GM18858 (cell line): ENCODE results near the gene IDUA.
"Not testable (repeated sequence)": the region's sequence is repeated elsewhere in the genome, so short reads cannot be mapped to it uniquely, and the experiment has no call there.

Source experiments
- ATAC-seq: cut with Tn5 transposase; IDR thresholded peaks from one replicate; pipeline ENCODE4 v1.9.1; 2021; ENCODE audit not compliant: unreplicated experiment

The IDUA gene

DNA sequence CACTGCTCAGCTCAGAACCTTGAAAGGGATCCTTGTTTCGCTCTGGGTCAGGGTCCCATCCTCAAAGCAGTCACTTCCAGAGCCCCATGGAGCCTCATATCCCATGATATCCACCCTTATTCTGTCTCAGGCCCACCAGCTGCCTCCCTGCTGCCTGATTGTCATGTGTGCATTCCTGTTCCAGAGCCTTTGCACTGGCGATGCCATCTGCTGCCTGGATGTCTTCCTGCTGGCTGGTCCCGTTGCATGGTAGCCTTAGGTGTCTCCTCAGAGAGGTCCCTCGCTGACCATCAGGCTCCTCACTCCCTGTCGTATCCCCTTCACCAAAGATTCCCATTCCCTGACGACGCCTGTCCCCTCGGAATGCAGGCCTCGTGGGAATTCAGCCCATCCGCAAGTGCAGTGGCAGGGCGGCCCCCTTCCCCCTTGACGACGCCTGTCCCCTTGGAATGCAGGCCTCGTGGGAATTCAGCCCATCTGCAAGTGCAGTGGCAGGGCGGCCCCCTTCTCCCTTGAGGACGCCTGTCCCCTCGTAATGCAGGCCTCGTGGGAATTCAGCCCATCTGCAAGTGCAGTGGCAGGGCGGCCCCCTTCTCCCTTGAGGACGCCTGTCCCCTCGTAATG is 12.5 kb downstream of the IDUA start:
- not testable (repeated sequence) for ATAC-seq

DNA sequence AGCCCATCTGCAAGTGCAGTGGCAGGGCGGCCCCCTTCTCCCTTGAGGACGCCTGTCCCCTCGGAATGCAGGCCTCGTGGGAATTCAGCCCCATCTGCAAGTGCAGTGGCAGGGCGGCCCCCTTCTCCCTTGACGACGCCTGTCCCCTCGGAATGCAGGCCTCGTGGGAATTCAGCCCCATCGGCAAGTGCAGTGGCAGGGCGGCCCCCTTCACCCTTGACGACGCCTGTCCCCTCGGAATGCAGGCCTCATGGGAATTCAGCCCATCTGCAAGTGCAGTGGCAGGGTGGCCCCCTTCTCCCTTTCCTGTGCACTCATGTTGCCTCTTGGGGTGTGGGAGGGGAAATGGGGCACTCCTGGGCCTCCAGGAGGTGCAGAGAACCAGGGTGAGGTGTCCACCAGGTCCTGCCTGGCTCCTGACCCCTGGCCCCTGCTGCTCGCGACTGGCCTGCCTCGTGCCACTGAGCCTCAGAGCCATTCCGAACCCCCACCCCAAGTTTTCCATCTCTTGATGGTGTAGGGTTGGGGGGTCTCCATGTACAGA is 13.1 kb downstream of the IDUA start:
- no peak for ATAC-seq

DNA sequence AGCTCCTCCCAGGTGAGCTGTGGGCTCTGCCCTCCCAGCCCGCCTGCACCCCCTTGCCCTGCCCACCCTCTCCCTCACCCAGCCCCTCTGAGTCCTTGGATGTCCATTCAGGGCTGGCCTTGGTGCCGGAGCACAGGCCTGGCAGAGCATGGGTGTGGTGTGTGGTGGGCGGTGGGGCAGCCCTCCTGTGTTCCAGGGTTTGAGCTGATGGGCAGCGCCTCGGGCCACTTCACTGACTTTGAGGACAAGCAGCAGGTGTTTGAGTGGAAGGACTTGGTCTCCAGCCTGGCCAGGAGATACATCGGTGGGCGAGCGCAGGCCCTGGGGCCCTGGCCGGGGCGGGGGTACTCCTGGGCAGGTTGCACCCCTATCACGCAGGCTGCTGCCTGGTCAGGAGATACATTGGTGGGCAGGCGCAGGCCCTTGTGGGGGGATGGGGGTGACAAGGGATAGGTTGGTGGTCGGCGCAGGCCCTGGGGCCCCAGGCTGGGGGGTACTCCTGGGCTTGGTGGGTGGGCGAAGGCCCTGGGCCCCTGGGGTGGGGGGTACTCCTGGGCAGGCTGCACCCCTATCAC is 13.9 kb downstream of the IDUA start:
- no peak for ATAC-seq

DNA sequence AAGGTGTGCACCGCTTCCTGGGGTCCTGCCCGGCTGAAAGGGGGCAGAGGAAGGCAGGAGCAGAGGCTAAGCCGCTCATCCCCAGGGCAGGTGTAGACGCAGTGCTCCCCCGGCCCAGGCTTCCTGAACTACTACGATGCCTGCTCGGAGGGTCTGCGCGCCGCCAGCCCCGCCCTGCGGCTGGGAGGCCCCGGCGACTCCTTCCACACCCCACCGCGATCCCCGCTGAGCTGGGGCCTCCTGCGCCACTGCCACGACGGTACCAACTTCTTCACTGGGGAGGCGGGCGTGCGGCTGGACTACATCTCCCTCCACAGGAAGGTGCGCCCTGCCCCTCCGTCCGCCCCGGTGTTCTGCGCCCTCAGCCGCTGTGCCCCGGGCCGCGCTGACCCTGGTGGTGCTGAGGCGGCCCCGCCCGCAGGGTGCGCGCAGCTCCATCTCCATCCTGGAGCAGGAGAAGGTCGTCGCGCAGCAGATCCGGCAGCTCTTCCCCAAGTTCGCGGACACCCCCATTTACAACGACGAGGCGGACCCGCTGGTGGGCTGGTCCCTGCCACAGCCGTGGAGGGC is 14.8 kb downstream of the IDUA start:
- no peak for ATAC-seq

DNA sequence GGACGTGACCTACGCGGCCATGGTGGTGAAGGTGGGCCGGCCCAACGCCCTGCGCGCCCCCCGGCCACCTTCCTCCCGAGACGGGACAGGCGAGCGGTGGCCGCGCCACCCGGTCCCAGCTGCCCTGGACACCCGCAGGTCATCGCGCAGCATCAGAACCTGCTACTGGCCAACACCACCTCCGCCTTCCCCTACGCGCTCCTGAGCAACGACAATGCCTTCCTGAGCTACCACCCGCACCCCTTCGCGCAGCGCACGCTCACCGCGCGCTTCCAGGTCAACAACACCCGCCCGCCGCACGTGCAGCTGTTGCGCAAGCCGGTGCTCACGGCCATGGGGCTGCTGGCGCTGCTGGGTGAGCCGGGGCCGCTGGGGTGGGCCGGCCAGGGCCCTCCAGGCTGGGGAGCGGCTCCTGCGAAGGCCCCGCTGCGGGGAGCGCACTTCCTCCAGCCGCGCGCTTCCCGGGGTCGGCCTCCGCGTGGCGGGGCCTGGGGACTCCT is 15.3 kb downstream of the IDUA start:
- ATAC-seq: no peak

DNA sequence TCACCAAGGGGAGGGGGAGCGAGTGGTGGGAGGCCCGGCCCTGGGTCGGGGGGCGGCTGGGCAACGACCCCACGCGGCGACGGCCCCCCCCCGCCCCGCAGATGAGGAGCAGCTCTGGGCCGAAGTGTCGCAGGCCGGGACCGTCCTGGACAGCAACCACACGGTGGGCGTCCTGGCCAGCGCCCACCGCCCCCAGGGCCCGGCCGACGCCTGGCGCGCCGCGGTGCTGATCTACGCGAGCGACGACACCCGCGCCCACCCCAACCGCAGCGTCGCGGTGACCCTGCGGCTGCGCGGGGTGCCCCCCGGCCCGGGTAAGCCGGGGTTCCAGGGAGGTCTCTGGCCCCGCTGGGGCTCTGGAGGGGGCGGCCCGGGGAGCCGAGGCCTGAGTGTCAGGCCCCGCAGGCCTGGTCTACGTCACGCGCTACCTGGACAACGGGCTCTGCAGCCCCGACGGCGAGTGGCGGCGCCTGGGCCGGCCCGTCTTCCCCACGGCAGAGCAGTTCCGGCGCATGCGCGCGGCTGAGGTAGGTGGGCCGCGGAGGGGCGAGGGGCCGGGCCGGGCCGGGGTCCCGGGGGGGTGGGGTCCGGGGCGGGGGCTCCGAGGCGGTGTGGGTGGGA is 15.9 kb downstream of the IDUA start:
- no peak for ATAC-seq

DNA sequence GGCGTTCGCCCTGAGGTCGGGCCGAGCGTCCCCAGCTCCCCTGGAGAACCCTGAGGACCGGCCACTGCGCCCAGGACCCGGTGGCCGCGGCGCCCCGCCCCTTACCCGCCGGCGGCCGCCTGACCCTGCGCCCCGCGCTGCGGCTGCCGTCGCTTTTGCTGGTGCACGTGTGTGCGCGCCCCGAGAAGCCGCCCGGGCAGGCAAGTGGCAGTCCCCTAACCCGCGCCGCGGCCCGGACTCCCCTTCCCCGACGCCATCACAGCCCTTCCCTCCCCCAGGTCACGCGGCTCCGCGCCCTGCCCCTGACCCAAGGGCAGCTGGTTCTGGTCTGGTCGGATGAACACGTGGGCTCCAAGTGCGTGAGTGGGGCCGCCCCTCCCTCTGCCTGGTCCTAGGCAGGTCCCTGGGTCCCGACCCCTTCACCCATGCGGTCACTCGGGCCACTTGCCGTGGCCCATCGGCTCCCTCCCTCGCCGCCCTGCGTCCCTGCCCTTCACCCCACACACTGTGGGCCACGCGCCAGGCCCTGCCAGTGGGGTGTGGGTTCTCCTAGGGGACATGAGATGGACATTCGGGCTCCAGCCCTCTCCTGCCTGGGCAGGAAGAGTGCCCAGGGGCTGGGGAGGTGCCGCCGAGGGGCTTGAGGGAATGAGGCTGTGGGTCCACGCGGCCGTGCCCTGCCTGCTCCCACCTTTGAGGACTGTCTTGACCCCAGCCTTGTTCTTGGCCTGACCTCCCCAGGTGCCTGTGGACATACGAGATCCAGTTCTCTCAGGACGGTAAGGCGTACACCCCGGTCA is 16.6 kb downstream of the IDUA start:
- no peak for ATAC-seq

DNA sequence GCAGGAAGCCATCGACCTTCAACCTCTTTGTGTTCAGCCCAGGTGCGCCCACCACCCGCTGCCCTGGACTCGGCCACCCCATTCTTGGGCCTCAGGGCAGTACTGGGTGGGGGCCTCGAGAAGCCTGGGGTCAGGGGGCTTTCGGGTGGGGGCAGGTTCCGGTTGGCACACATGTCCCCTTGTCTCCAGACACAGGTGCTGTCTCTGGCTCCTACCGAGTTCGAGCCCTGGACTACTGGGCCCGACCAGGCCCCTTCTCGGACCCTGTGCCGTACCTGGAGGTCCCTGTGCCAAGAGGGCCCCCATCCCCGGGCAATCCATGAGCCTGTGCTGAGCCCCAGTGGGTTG is 17.2 kb downstream of the IDUA start:
- no peak for ATAC-seq

DNA sequence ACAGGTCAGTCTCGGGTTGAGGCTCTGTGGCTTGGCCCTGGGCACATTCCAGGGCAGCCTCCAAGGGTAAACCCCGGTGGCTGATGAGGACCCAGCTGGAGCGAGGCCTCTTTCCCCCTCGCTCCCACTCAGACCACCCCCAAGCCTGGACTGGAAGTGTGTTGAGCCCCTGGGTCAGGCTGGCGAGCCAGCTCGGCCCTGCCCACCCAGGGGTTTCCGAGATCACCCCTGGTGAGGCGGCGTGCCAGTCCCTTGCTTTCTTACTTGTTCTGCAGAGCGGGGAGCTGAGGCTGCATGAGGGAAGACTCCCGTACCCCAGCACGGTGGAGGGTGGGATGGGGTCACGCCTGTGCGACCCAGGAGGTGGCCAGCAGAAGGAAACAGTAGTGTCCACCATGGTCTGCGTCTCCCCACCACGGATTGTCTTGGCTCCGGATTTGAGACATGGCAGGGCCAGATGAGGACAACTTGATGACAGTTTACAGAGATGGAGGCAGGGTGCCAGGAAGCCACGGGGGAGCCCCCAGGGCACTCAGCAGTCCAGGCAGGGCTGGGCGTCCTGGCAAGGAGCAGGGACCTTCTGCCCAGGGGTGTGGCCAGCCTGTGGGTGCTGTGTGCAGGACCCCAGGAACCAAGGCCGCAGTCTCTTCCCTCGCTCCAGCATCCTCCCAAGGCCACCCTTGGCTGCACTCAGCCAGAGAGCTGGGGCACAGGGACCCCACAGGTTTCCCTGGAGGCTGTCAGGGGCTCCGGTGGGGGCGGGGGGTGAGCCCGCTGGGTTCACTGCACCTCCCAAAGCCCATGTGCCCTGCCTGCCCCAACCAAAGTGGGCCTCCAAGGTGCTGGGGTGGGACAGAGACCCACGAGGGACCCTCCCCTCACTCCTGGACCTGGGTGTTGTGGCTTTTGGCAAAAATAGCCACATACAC is 18.0 kb downstream of the IDUA start:
- no peak for ATAC-seq

DNA sequence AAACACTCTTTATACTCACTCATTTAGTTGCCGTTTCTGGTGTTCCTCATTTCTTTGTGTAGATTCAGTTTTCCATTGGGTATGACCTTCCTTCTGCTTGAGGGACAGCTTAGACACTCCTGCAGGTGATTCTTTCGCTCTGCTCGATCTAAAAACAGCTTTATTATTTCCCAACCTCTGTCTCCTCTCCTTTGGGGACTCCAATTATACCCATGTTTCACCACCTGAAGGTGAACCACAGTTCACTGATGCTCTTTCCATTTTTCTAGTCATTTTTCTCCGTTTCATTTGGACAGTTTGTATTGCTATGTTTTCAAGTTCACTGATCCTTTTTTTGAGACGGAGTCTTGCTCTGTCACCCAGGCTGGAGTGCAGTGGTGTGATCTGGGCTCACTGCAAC is 20.0 kb downstream of the IDUA start:
- no peak for ATAC-seq

DNA sequence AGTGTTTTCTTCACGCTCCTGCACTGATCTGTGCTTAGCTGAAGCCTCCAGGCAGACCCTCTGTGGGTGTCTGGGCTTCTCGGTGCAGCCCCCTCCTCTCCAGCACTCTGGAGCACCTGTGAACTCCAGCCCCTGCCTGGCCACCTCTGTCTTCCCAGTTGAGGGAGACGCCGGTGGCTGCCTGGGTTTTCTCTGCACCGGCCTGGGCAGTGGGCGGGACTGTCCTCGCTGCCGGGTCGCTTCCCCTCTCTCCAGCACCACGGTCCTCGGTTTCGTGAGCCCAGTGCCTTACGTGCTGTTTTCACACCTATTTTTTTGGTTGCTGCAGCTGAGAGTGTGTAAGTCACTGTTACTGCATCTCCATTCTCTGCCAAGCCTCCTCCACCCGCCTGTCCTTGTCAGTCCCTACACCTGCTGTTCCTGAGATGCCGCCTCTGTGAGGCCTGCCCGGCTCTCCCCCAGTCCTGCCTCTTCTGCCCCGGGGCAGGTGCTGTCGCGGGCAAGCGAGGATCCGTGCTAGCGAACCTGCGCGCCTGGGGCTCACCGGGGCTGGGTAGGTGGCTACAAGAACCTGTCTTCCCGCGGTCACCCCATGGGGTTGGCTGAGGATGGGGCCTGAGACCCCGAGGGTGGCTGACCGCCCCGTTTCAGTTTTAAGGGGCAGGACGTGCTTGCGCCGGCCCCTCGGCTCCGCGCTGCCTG is 22.1 kb downstream of the IDUA start:
- no peak for ATAC-seq

DNA sequence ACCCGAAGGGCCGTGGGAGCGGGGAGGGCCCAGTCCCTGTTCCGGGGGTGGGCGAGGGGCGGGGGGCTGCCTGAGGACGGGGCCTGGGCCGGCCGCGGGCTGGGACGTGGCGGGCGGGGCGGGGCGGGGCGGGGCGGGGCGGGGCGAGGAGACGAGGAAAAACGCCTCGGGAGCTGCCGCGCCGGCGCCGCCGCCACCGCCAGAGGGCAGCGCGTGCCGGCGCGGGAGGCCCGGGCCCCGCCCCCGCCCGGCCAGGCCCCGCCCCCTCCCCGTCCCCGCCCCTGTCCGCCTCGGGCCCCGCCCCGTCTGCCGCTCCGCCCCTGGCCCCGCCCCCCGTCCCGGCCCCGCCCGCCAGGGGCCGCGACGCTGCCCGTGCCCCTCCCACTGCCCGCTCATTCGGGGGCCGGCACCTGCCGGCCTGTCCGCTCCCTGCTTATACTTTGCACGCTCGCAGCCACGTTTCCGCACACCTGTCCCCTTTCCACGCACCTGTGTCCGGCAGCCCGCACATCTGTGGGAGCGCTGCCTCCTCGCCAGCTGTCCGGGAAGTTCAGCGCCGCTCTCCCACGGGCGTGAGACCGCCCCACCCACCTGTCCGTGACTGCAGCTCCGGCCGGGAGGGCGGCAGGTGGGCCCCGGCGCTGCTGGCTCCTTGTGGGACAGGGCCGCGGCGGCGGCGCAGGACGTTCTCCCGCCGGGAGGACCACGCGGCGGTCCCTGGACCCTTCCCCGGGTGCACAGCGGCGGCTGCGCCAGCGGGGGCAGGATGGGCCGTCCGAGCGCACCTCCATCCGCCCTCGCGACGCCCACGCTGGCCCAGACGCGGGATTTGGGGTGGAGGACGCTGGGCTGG is 22.9 kb downstream of the IDUA start:
- ATAC-seq: no peak

DNA sequence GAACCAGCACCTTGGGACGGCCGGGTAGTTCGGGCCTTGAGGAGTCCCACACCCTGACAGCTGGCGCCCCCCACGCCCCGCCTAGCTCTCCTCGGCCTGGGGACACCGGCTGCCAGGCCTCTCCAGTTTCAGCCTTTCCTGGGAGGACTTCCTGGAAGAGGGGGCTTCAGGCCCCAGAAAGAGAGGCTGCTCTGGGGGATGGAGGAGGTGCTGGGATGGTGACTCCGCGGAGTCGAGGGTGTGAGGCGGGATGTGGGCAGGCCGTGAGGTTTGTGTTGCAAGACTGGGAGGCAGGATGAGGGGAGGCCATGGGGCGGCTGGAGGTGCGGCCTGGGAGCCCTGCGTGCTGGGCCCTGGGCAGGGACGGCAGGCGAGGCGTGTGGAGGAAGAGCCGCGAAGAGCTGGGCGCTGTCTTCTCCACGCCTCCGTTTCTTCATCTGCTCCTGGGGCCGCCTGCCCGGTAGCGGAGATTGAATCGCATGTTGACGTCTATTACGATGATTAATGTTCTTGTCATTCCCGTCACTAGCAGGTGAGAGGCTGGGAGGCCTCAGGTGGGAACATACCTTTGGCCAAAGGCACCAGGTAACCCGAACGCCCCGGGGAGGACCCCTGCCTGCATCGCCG is 23.7 kb downstream of the IDUA start:
- ATAC-seq: no peak

DNA sequence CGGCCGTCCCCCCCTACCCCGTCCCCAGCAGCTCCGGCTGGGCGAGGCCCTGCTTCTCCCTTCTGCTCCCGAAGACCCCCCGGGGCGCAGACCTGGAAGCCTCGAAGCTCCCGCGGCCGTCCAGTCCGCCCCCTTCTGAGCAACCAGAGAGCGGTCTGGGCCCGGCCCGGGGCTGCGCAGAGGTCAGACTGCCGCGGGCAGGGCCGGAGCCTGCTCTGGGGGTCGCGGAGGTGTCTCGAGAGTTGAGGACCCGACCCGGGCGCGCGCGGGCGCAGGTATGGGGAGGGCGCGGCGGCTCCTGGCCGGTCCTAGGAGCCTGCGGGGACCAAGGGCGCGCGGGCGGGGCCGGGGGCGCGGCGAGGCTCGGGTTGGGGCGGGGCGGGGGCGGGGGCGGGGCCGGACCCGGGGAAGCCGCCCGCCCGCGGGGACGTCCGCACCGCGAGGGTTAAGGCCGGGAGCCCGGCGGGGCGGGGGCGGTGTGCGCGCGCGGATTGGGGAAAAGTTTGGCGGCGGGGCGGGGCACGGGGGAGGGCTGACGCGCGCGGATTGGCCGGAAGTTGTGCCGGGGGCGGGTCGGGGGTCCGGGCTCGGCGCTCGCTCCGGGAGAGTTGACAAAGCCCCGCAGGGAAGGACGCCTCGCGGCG is 24.3 kb downstream of the IDUA start, which contains the start of gene FGFRL1:
Gene FGFRL1 (plus strand): TSS at position 605 of the 644 bp plus-strand sequence. CDS start 860 bp downstream, outside the sequence.
- ATAC-seq: no peak

DNA sequence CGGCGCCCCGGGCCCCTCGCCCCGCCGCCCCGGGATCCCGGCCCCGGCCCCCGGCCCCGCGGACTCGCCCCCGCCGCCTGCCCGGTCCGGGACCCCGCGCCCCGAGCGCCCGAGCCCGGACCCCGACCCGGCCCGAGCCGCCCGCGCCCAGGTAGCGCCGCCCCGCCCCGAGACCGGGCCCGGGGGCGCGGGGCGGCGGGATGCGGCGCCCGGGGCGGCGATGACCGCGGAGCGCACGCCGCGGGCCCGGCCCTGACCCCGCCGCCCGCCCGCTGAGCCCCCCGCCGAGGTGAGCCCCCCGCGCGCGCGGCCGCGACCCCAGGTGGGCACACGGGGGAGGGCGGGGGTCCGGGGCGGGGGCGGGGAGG is 24.8 kb downstream of the IDUA start:
- ATAC-seq: no peak

DNA sequence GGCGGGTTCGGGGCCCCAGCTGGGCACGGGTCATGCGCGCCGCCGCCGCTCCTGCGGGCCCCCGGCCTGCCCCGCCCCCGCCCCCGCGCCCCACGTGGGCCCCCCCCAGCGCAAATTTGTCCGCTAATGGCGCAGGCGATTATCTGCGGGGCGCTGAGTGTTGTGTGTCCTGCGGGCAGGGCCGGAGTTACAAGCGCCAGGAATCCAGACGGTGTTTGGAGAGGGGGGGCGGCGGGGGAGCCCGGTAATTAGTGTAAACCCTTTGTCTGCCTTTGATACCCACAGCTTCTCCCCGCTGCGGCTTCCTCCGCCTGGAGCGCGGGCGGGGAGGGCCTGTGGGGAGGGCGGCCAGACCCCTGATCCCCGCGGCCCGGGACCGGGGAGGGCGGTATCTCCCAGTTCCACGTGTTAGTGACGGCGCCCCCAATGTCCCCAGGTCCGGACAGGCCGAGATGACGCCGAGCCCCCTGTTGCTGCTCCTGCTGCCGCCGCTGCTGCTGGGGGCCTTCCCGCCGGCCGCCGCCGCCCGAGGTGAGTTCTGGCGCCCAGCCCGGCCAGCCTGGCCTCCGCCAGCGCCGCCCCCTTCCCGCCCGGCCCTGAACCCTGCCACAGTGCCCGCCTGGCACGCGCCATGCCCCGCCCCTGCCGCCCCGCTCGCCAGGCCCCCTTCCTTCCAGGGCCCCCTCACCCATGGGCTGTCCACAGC is 25.3 kb downstream of the IDUA start:
- no peak for ATAC-seq
